Panc1 (cell line): ENCODE results near the gene HOXB2. TPM values are rescaled to one million over a fixed set of nuclear protein-coding genes. Genes with fewer than 3 reads are reported as not detected.

Experiments used
- ATAC-seq: fragments of 200-7000 bp; cut with Tn5 transposase; 2 replicates; pipeline ENCODE4 v1.9.1; 2020; ENCODE audit warnings: mild to moderate bottlenecking, moderate library complexity
- BruUV-seq: library from RNA; stranded (reverse); fragments of 400-500 nt; replicated peaks from 2 replicates; lab custom pipeline; 2021; lab: Mats Ljungman, UMichigan
- CTCF ChIA-PET: fragments of 300-600 bp; sonication (Branson Sonifier 250); formaldehyde crosslinking; loops from one replicate; lab custom pipeline; 2022; ENCODE audit warnings: antibody characterized with exemption; lab: Charles Lee
- POLR2A ChIA-PET: fragments of 300-600 bp; sonication (Branson Sonifier 250); formaldehyde crosslinking; loops from one replicate; lab custom pipeline; 2022; ENCODE audit warnings: antibody characterized with exemption; lab: Charles Lee
- DNase-seq: peaks from one replicate; pipeline ENCODE4 v3.0.0-alpha.2; 2010; ENCODE audit warnings: low read depth, low spot score
- H3K27ac ChIP-seq: 2 replicates; pipeline ENCODE4 v1.5.1; 2011; ENCODE audit warnings: mild to moderate bottlenecking, low read length, inconsistent platforms
- H3K27me3 ChIP-seq: fragments of 200-500 bp; sonication (Bioruptor generic); 2 replicates; pipeline ENCODE4 v1.6.0; 2014; ENCODE audit warnings: low read length, inconsistent platforms; ENCODE audit not compliant: control insufficient read depth, insufficient read depth
- H3K36me3 ChIP-seq: fragments of 200-500 bp; sonication (Bioruptor generic); 2 replicates; pipeline ENCODE4 v1.5.1; 2014; ENCODE audit warnings: inconsistent platforms, mild to moderate bottlenecking, low read length, moderate library complexity; ENCODE audit not compliant: control insufficient read depth, insufficient read depth
- H3K4me1 ChIP-seq: 2 replicates; pipeline ENCODE4 v1.5.1; 2011; ENCODE audit warnings: inconsistent platforms, mild to moderate bottlenecking, low read length, moderate library complexity; ENCODE audit not compliant: control insufficient read depth, insufficient read depth
- H3K4me3 ChIP-seq, 2 experiments: 2 replicates each; pipeline ENCODE4 v1.5.1; 2011 to 2012; ENCODE audit warnings: low read depth in 2 of 2, low read length in 2 of 2, mild to moderate bottlenecking in 2 of 2, inconsistent platforms in 1 of 2, moderate library complexity in 1 of 2
- H3K9me3 ChIP-seq: fragments of 200-500 bp; sonication (Bioruptor generic); 2 replicates; pipeline ENCODE4 v1.5.1; 2014; ENCODE audit warnings: low read depth, mild to moderate bottlenecking, inconsistent platforms, low read length, moderate library complexity; ENCODE audit not compliant: control insufficient read depth, insufficient read depth
- CTCF ChIP-seq: fragments of 450-650 bp; IDR thresholded peaks from 2 replicates; pipeline ENCODE4 v1.5.1; 2017; ENCODE audit warnings: mild to moderate bottlenecking
- POLR2AphosphoS5 ChIP-seq: IDR thresholded peaks from 2 replicates; pipeline ENCODE4 v1.6.1; 2012; ENCODE audit warnings: mild to moderate bottlenecking, low read depth, low read length, moderate library complexity
- REST ChIP-seq, 2 experiments: IDR thresholded peaks; 2 replicates each; pipeline ENCODE4 v1.6.1; 2011 to 2012; ENCODE audit warnings: low read depth in 2 of 2, control low read depth in 1 of 2, low read length in 1 of 2, mild to moderate bottlenecking in 1 of 2, moderate library complexity in 1 of 2; ENCODE audit not compliant: insufficient read depth in 1 of 2
- SIN3A ChIP-seq: IDR thresholded peaks from 2 replicates; pipeline ENCODE4 v1.6.1; 2012; ENCODE audit warnings: low read depth, mild to moderate bottlenecking, low read length, moderate library complexity, borderline replicate concordance; ENCODE audit not compliant: insufficient read depth
- TCF7L2 ChIP-seq: IDR thresholded peaks from 2 replicates; pipeline ENCODE4 v1.6.1; 2011; ENCODE audit warnings: mild to moderate bottlenecking, low read depth, low read length, inconsistent platforms
- in situ Hi-C: cut with HindIII; loops from 2 replicates; pipeline ENCODE4 v1.10.0; 2016; ENCODE audit warnings: low sequenced_read_pairs, low pct_unique_long_range_greater_than_20kb
- intact Hi-C: fragments of 100-400 bp; cut with micrococcal nuclease; formaldehyde crosslinking; loops from one replicate; pipeline ENCODE4 v1.10.0; 2022; ENCODE audit not compliant: unreplicated experiment
- total RNA-seq: library from RNA; stranded (reverse); gene quantifications from one replicate; pipeline ENCODE4 v1.2.1, GENCODE V29; 2021; ENCODE audit not compliant: unreplicated experiment

The HOXB2 gene
- total RNA-seq, 1 experiment from 2014 or later: 70.1 TPM

GRCh38 chr17:48556229-48556575, 11.3 kb upstream of the HOXB2 start:
- CTCF ChIA-PET: interaction anchor here (0.6 to 0.7 kb wide), 3 partner anchors 34 to 53 kb away, joined by 3 to 6 read pairs (median 3); no protein-coding TSS in a partner anchor
- ATAC-seq: no peak
- H3K27me3 ChIP-seq: no peaks in the 10 kb centered on the region
- H3K36me3 ChIP-seq: peaks cover 6% of the 10 kb centered on the region
- peak overlapping the region; percentile 22 to 51 for H3K4me3 ChIP-seq
- peaks cover 83% of the 10 kb centered on the region for H3K4me1 ChIP-seq
- no peaks in the 10 kb centered on the region for H3K9me3 ChIP-seq
- TF ChIP-seq CTCF: no peak
- no peak for TF ChIP-seq REST (IDR thresholded peaks at IDR 0.05; ENCODE audit: insufficient read depth in 1 of 2, low read depth in 2 of 2, low read length in 1 of 2)
- no peak for TF ChIP-seq TCF7L2
- no peak; the same call in 1 of the 2 replicates for TF ChIP-seq POLR2AphosphoS5
- TF ChIP-seq SIN3A: no peak
- no peak for DNase-seq
- TSS peak; percentile 41 for BruUV-seq
- intact Hi-C loops (no loop called here), in situ Hi-C loops (loop anchor here (5.0 kb wide), 1 partner anchor 61 kb away; the partner anchor contains the start of gene HOXB8)
- POLR2A ChIA-PET: interaction anchor here (0.6 to 1.0 kb wide), 5 partner anchors 11 to 1783 kb away, joined by 3 to 7 read pairs (median 5); no protein-coding TSS in a partner anchor
- peak overlapping the region; percentile 97 for H3K27ac ChIP-seq

GRCh38 chr17:48555258-48556228, 10.6 kb upstream of the HOXB2 start:
- peak overlapping the region; percentile 52 to 61 for H3K4me3 ChIP-seq
- in situ Hi-C loops: loop anchor here (5.0 kb wide), 1 partner anchor 62 kb away; the partner anchor contains the start of gene HOXB8
- H3K36me3 ChIP-seq: peaks cover 6% of the 10 kb centered on the region
- no TSS peak for BruUV-seq
- intact Hi-C loops: loop anchor here (2.0 kb wide), 1 partner anchor 63 kb away; no protein-coding TSS in a partner anchor
- H3K27ac ChIP-seq: peak overlapping the region; percentile 99
- H3K9me3 ChIP-seq: no peaks in the 10 kb centered on the region
- TF ChIP-seq REST (IDR thresholded peaks at IDR 0.05; ENCODE audit: insufficient read depth in 1 of 2, low read depth in 2 of 2, low read length in 1 of 2) (no peak), POLR2AphosphoS5 (peak; percentile 68), CTCF (no peak), TCF7L2 (no peak), SIN3A (0 out of 2 replicates have a peak, but pooled peaks have one; percentile 25)
- H3K4me1 ChIP-seq: peaks cover 80% of the 10 kb centered on the region
- DNase-seq (no peak), ATAC-seq (peak; percentile 47)
- CTCF ChIA-PET: interaction anchor here (0.6 to 1.0 kb wide), 3 partner anchors 33 to 52 kb away, joined by 3 to 4 read pairs (median 3); no protein-coding TSS in a partner anchor
- POLR2A ChIA-PET: interaction anchor here (0.6 to 1.0 kb wide), 8 partner anchors 11 to 1783 kb away, joined by 3 to 7 read pairs (median 4); no protein-coding TSS in a partner anchor
- no peaks in the 10 kb centered on the region for H3K27me3 ChIP-seq
